Activated naive CD8-positive, alpha-beta T cell treated with anti-CD3 and anti-CD28 coated beads, Interleukin-2, amount 50 U/mL, for 24 hours (primary cell): ENCODE measurements around the gene EFHC1.

Experiments
- ATAC-seq: fragments of 150-1000 bp; cut with Tn5 transposase; one replicate; pipeline ENCODE4 v1.10.0; 2021
- DNase-seq: peaks from one replicate; pipeline ENCODE4 v3.0.0; 2021
- H3K27ac Mint-ChIP-seq: one replicate; pipeline ENCODE4 v1.8.0; 2021; ENCODE audit warnings: mild to moderate bottlenecking, mixed read lengths
- H3K27me3 Mint-ChIP-seq: one replicate; pipeline ENCODE4 v1.8.0; 2021; ENCODE audit warnings: mixed read lengths
- H3K36me3 Mint-ChIP-seq: one replicate; pipeline ENCODE4 v1.8.0; 2021; ENCODE audit warnings: low read depth, mixed read lengths
- H3K4me1 Mint-ChIP-seq: one replicate; pipeline ENCODE4 v1.8.0; 2021; ENCODE audit warnings: mixed read lengths
- H3K4me3 Mint-ChIP-seq: one replicate; pipeline ENCODE4 v1.8.0; 2021; ENCODE audit warnings: mild to moderate bottlenecking, moderate library complexity, mixed read lengths
- H3K9me3 Mint-ChIP-seq: one replicate; pipeline ENCODE4 v1.8.0; 2021; ENCODE audit warnings: mixed read lengths

The EFHC1 gene

GRCh38 chr6:52558266-52559000 is 138.3 kb downstream of the EFHC1 start:
- no peak overlapping the region for H3K27ac Mint-ChIP-seq
- ATAC-seq (no peak), DNase-seq (no peak)
- H3K36me3 Mint-ChIP-seq, result no peaks in the 10 kb centered on the region
- no peaks in the 10 kb centered on the region for H3K27me3 Mint-ChIP-seq
- no peaks in the 10 kb centered on the region for H3K9me3 Mint-ChIP-seq
- no peak overlapping the region for H3K4me3 Mint-ChIP-seq
- H3K4me1 Mint-ChIP-seq, result no peaks in the 10 kb centered on the region

DNA sequence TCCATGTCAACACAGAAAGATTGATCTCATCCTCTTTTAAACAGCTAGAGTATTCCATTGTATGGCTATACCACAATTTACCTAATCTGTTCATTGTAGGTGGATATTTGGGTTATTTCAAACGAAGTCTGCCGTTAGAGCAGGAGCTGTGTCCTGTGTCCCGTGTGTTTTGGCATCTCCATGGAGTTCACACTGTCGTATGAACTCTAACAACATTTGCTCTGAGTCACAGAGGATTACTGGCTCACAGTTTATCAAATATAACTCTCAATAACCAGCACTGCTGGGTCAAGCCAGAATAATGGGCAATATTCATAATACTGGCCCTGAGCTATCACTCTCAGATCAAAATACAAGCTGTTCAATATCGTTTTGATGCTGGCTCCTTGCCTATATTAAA is 140.3 kb downstream of the EFHC1 start:
- Mint-ChIP-seq H3K27me3 (no peaks in the 10 kb centered on the region), H3K4me1 (no peaks in the 10 kb centered on the region), H3K27ac (no peak overlapping the region), H3K36me3 (no peaks in the 10 kb centered on the region), H3K4me3 (no peak overlapping the region), H3K9me3 (no peaks in the 10 kb centered on the region)
- no peak for ATAC-seq
- no peak for DNase-seq

DNA sequence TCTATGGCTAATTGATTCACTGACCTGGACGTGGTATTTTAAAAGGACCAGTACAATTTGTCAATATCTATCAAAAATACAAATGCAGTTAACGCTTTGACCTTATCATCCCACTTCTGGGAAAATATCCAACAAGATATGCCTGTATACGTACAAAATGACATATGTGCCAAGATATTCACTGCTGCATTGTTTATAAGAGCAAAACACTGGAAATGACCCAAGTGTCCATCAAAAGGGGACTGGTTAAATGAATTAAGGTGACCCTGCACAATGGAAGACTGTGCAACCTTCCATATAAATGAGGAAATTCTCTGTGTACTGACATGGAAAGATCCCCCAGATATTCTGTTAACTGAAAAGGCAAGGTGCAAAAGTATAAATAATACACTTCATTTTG is 142.8 kb downstream of the EFHC1 start:
- Mint-ChIP-seq H3K27ac (no peak overlapping the region), H3K27me3 (no peaks in the 10 kb centered on the region), H3K36me3 (no peaks in the 10 kb centered on the region), H3K4me1 (peaks cover 6% of the 10 kb centered on the region), H3K9me3 (no peaks in the 10 kb centered on the region), H3K4me3 (no peak overlapping the region)
- no peak for DNase-seq
- ATAC-seq, result no peak

DNA sequence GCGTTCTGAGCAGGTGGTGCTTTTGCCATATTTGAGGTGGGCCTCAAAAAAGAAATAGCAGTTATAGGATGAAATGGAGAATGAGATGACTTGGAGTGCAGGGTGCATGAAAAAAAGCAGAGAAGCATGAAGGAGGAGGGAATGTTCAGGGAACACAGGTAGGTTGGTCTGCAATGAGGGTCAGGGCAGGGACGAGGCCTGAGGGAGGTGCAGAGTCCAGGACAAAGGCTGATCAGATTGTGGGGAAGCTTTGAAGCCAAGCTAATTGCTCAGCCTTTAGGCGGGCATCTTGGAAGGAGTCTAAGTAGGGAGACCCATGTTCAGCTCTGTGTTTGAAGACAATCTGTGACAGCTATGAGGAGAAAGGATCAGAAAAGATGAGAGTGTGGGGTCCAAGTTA is 144.7 kb downstream of the EFHC1 start:
- no peaks in the 10 kb centered on the region for H3K27me3 Mint-ChIP-seq
- peaks cover 6% of the 10 kb centered on the region for H3K4me1 Mint-ChIP-seq
- DNase-seq (no peak), ATAC-seq (no peak)
- no peak overlapping the region for H3K27ac Mint-ChIP-seq
- H3K4me3 Mint-ChIP-seq, result no peak overlapping the region
- H3K9me3 Mint-ChIP-seq, result no peaks in the 10 kb centered on the region
- H3K36me3 Mint-ChIP-seq, result no peaks in the 10 kb centered on the region

- H3K27ac Mint-ChIP-seq, result no peak overlapping the region
- H3K4me1 Mint-ChIP-seq, result peaks cover 6% of the 10 kb centered on the region
- DNase-seq (no peak), ATAC-seq (no peak)
- no peaks in the 10 kb centered on the region for H3K36me3 Mint-ChIP-seq
- no peaks in the 10 kb centered on the region for H3K9me3 Mint-ChIP-seq
- no peaks in the 10 kb centered on the region for H3K27me3 Mint-ChIP-seq
- no peak overlapping the region for H3K4me3 Mint-ChIP-seq
Measured at GRCh38 chr6:52566201-52566600, 146.1 kb downstream of the EFHC1 start.

DNA sequence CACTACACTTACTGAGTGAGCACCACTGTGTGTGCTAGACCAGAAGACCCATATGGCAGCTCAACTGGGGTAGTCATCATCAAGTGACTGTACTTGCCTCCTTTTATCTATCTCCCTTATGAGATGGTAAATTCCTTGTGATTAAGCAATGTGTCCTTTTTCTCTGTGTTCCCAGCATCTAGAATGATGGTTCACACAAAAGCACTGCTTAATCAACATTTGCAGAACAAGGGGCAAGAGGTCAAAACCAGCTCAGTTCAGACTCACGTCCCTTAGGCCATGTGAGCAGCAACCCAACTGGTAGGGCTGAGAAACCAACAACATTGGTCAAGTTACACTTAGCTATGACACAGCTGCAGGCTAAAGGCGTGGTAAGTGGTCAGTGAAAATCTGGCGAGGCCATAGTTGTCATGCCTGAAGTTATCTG is 146.7 kb downstream of the EFHC1 start:
- H3K4me1 Mint-ChIP-seq, result peaks cover 6% of the 10 kb centered on the region
- no peak overlapping the region for H3K27ac Mint-ChIP-seq
- H3K36me3 Mint-ChIP-seq, result no peaks in the 10 kb centered on the region
- DNase-seq (no peak), ATAC-seq (no peak)
- no peaks in the 10 kb centered on the region for H3K27me3 Mint-ChIP-seq
- H3K4me3 Mint-ChIP-seq, result no peak overlapping the region
- no peaks in the 10 kb centered on the region for H3K9me3 Mint-ChIP-seq

- Mint-ChIP-seq H3K9me3 (no peaks in the 10 kb centered on the region), H3K27me3 (no peaks in the 10 kb centered on the region), H3K4me1 (peaks cover 11% of the 10 kb centered on the region), H3K27ac (no peak overlapping the region), H3K4me3 (no peak overlapping the region), H3K36me3 (no peaks in the 10 kb centered on the region)
- ATAC-seq, result no peak
- no peak for DNase-seq
Measured at GRCh38 chr6:52568320-52568719, 148.2 kb downstream of the EFHC1 start.

GRCh38 chr6:52570291-52570700 is 150.2 kb downstream of the EFHC1 start:
- no peak for ATAC-seq
- DNase-seq, result no peak
- H3K27me3 Mint-ChIP-seq, result no peaks in the 10 kb centered on the region
- peaks cover 28% of the 10 kb centered on the region for H3K4me1 Mint-ChIP-seq
- no peaks in the 10 kb centered on the region for H3K36me3 Mint-ChIP-seq
- H3K4me3 Mint-ChIP-seq, result no peak overlapping the region
- H3K9me3 Mint-ChIP-seq, result no peaks in the 10 kb centered on the region
- H3K27ac Mint-ChIP-seq, result no peak overlapping the region

GRCh38 chr6:52571099-52571755 is 151.1 kb downstream of the EFHC1 start:
- ATAC-seq, result no peak
- Mint-ChIP-seq H3K27ac (no peak overlapping the region), H3K4me3 (no peak overlapping the region), H3K27me3 (no peaks in the 10 kb centered on the region), H3K9me3 (no peaks in the 10 kb centered on the region), H3K4me1 (peaks cover 36% of the 10 kb centered on the region), H3K36me3 (no peaks in the 10 kb centered on the region)
- no peak for DNase-seq

DNA sequence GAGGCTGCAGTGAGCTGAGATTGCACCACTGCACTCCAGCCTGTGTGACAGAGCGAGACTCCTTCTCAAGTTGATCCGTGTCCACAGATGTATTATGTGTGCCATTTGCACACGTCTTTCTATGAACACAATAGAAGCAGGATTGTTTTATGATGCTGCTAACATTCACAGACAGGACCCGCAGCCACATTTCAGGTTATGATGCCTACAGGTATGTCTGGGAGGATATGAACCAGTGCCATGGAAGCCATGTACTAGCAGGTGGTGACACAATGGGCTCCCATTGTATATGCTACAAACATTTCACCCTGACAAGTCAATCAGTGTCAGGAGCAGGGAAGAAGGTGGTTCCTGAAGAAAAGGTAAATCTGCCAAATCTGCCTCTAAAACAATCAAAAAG is 152.4 kb downstream of the EFHC1 start:
- Mint-ChIP-seq H3K27me3 (no peaks in the 10 kb centered on the region), H3K36me3 (no peaks in the 10 kb centered on the region), H3K9me3 (no peaks in the 10 kb centered on the region), H3K4me3 (no peak overlapping the region), H3K4me1 (peaks cover 37% of the 10 kb centered on the region), H3K27ac (no peak overlapping the region)
- DNase-seq (no peak), ATAC-seq (no peak)

DNA sequence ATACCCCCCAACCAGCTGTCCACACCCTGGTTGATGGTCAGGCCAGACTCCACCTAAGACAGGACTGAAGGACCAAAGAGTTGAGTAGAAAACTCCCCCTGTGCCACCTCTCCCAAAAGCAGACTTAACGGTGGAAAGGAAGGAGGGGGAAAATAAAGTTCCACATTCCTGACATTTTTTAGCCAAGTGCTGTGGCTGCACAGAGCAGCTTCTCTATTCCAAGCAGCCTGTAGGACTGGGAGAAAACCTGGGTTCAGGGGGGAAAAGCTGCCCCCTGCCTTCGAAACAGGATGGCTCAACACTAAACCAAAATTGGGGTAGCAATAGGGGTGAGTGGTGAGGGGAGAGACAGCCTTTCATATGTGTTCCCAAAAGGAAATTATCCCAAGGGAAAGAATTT is 153.2 kb downstream of the EFHC1 start:
- Mint-ChIP-seq H3K27ac (no peak overlapping the region), H3K36me3 (no peaks in the 10 kb centered on the region), H3K27me3 (no peaks in the 10 kb centered on the region), H3K4me3 (no peak overlapping the region), H3K9me3 (no peaks in the 10 kb centered on the region), H3K4me1 (peaks cover 40% of the 10 kb centered on the region)
- DNase-seq (no peak), ATAC-seq (no peak)
